Fibroblast of upper back skin (primary cell): ENCODE data around the gene CCDC178.
"Not testable (repeated sequence)": the region's sequence is repeated elsewhere in the genome, so short reads cannot be mapped to it uniquely, and the experiment has no call there.

Experiments used
- DNase-seq: peaks from one replicate; pipeline ENCODE4 v3.0.0-alpha.2; 2013

Gene CCDC178

DNA sequence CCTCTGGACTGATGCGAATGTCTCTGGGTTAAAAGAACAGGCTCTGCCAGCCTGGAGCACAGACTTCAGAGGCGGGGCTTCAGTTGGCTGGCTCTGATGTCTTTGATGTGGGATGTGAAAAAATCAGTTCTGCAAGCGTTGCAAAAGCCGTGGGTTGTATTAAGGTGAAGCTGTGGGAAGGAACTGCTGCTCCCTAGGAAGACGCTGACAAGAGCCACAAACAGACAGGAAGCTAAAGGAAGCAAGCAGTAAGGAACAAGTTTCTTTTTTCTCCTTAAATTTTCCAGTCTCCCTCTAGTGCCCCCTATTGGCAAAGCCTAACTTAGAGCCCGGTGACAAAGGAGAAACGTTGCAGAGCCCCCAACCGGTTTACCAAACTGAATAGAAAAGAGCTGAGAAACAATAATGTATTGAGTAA, 239.0 kb downstream of the CCDC178 start:
- DNase-seq: peak; percentile 50

DNA sequence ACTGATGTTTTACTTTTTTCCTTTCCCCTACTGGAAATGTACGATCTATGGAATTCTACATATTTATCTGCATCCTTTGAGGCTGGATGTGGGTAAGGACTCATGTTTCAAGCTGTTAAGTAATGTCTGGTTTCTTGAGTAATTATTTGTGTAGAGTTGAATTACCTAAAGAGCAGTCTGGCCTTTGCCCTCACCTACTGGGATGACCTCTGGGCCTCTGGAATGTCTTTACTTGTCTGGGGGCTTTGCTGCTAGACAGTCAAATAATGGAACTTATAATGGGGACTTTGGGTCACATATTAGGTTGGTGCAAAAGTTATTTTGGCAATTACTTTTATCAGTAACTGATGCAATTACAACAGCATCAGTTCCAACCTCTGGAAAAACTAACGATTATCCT, 244.7 kb downstream of the CCDC178 start:
- no peak for DNase-seq

- no peak for DNase-seq
Observed at GRCh38 chr18:33194793-33195192, 245.7 kb downstream of the CCDC178 start.

- no peak for DNase-seq
Observed at GRCh38 chr18:33184958-33185357, 255.6 kb downstream of the CCDC178 start.

- DNase-seq: no peak
Observed at GRCh38 chr18:33184175-33184574, 256.3 kb downstream of the CCDC178 start.

DNA sequence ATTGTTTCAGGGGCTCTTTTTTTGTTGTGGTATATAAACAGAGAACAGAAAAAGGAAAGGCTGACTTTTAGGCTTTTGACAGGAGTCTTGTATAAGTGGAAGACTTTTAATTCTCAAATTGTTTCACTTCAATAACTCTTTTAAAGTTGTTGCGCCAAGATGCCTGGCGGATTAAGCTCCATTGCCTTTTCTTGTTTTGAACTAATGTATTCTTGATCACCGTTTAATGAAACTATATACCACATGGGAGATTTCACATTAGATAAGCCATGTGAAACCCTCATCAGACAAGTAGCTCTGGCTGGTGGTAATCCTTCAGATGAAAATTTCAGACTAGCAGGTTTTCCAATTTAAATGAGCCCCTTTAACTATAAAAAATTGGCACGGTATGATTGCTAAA, 257.4 kb downstream of the CCDC178 start:
- DNase-seq: no peak

- DNase-seq: no peak
Observed at GRCh38 chr18:33181016-33181415, 259.5 kb downstream of the CCDC178 start.

DNA sequence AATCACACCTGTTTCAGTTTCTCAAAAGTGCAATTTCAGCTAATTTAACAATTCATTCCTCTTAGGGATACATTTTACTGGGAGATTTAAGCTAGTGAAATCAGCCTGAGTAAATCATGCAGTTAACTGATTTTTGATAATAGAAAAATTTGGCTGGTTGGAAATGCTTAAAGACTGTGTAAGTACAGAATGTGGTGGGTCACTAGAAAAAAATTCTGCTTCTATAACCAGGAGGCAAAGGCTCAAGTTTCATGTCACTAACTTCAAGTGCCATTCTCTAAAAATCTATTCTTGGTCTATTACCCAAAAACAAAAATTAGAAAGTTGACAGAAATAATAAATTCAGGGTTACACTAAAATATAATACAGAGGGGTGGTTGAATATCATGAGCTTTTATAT, 271.3 kb downstream of the CCDC178 start:
- no peak for DNase-seq

DNA sequence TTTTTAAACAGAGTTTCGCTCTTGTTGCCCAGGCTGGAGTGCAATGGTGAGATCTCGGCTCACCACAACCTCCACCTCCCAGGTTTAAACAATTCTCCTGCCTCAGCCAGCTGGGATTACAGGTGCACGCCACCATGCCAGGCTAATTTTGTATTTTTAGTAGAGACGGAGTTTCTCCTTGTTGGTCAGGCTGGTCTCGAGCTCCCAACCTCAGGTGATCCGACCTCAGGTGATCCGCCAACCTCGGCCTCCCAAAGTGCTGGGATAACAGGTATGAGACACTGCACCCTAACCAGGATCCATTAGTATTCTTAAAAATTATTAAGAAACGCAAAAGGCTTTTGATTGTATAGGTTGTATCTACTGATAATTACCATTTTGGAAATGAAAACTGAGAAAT, 276.4 kb downstream of the CCDC178 start:
- not testable (repeated sequence) for DNase-seq

DNA sequence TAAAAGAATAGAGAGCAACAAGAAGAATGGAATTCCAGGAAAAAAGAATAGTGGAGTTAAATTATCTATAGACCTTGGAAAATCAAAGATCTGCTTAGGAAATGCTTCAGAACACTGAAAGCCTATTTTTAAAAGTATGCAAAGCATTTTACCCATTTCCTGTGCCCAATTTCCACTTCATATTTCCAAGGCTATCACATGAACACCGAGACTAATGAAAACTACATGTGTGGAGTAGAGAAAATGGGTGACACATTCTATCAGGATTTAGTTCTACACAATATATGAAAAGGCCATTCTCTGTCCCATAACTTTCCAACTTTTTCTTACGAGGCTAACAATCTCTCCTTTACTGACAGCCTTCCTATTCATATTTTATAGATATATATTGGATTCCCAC, 279.4 kb downstream of the CCDC178 start:
- peak; percentile 28 for DNase-seq

DNA sequence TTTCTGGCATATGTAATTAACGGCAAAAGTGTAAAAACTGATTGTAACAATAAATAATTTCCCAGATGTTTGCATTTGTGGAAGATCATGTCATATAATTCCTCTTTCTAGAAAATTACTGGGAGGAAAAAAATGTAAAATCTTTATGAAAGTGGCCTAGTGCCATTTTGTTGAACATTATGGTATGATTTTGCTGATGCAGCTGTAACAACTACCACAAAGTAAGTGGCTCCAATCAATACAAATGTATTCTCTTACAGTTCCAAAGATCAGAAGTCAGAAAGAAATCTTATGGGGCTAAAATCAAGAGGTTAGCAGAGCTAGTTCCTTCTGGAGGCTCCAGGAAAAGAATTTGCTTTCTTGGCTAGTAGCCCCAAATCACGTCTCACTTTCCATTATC, 281.4 kb downstream of the CCDC178 start:
- DNase-seq: no peak

GRCh38 chr18:33157893-33158292, 282.6 kb downstream of the CCDC178 start:
- no peak for DNase-seq

GRCh38 chr18:33156906-33157470, 283.5 kb downstream of the CCDC178 start:
- no peak for DNase-seq

DNA sequence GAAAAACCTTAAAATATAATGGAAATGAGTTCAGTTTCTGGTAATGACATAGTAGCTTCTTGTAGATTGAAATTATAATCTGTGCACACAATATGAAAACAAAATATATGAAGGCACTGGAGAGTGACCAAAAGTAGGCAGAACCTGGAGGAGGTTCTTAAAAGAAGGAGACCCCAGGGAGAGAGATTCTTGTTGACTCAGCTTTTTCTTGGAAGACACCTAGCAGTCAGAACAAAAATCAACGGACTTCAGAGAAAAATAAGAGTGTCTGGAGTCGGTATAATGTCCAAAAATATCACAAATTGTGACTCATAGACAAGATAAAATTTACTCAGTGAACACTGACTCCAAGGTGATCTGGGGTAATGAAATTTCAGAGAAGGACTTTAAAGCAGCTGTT, 286.5 kb downstream of the CCDC178 start:
- no peak for DNase-seq

DNA sequence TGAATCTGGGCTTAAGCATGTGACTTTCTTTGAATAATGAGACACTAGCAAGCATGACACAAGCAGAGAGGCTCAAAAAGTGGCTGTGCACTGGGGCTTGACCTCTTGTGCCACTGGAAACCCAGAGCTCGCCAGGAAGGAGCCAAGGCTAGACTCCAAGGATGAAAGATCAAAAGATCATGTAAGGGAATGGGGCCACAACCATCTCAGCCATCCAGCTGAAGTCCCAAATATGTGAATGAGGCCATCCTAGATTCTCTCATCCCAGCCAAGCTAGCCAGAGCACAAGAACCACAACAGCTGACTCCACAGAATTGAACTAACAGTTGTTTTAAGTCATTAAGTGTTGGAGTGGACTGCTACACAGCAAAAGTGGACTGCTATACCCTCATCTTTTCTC, 288.1 kb downstream of the CCDC178 start:
- DNase-seq: no peak

GRCh38 chr18:33147811-33148210, 292.7 kb downstream of the CCDC178 start:
- DNase-seq: not testable (repeated sequence)

- DNase-seq: no peak
Observed at GRCh38 chr18:33146014-33146413, 294.5 kb downstream of the CCDC178 start.

DNA sequence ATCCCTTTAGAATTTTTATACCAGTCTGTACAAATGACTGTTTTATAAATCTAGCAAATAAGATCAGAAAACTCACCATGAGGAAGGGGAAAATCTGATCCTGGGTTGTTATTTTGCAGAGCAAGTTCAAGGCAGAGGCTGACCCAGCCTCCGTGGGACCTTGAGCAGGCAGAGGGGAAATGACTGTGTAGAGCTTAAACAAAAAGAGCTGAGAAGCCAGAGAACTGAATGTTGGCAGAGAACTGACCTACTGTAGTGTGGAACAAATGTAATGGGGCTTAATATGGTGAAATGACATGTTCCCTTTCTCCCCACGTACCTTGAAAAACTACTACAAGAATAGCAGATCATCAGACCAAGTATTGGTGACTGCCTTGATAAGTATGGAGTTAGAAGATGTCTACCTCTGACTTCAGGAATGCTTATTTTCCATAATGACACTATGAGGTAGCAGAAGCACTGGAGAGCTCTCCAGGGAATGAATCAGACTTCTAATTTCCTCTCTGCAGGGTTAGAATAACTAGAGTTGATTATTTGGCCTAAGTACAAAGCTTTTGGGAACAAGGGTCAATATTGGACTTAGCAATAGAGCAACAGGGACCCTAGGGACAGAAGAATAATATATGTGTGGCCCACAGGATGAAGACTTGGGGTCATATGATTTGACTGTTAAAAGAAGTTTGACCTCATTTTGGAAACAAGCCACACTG, 304.4 kb downstream of the CCDC178 start:
- no peak for DNase-seq

GRCh38 chr18:33132657-33133056, 307.9 kb downstream of the CCDC178 start:
- no peak for DNase-seq

- DNase-seq: peak; percentile 7
Observed at GRCh38 chr18:33128581-33128980, 311.9 kb downstream of the CCDC178 start.

DNA sequence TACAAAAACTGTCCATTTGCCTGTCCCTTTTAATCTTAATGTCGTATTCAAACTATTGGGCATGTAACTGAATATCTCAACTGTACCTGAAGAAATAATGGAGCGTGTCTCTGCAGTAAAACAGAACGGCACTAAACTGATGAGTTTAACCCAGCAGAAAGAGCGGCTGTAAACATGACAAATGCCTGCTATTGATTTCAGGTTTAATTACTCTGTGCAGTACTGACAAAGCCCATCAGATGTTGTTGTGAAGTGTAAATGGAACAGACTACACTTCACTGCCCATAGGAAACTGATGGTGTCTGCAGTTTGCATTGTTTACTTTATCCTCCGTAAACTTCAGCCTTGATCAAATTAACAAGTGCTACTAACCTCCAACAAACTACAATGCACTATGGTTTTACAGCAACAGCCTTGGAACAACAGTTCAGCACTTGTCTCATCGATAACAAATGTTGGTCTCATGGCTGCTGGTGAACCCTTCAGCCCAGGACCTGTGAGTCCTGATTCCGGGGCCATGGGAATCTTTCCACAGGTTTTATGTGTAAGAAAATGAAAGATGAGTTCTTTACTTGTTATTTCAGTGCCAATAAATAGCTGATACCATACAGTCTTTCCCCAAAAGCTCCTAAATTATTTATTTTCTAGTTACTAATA, 316.5 kb downstream of the CCDC178 start:
- no peak for DNase-seq

- peak; percentile 1 for DNase-seq
Observed at GRCh38 chr18:33116376-33116775, 324.1 kb downstream of the CCDC178 start.

GRCh38 chr18:33115917-33116316, 324.6 kb downstream of the CCDC178 start:
- DNase-seq: no peak

DNA sequence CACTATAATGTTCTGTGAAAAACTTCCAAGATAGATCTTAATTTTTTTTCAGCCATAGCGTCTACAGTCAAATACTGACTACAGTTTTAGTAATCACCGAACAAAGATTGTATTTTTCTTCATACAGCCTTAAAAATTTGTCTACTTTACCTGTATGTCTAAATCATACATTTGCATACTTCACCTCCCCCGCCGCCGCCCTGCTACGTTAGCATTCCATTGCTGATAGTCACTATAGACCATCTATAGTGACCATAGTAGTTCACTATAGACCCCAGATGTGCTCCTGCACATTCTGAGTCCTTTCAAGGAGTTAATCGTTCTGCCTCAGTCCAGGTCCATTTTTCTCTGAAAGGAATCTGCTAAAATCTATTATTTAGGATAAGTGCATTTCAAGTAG, 325.0 kb downstream of the CCDC178 start:
- DNase-seq: no peak
